ENCODE data around the gene LMX1B. TPM values are rescaled to one million over a fixed set of nuclear protein-coding genes. Genes with fewer than 3 reads are reported as not detected.
A peak's percentile ranks its signal among the peaks of the same experiment; 100 is the strongest.

The LMX1B gene
- total RNA-seq, 2 donors from 2014 or later = 0.13 TPM; not detected in 1

DNA sequence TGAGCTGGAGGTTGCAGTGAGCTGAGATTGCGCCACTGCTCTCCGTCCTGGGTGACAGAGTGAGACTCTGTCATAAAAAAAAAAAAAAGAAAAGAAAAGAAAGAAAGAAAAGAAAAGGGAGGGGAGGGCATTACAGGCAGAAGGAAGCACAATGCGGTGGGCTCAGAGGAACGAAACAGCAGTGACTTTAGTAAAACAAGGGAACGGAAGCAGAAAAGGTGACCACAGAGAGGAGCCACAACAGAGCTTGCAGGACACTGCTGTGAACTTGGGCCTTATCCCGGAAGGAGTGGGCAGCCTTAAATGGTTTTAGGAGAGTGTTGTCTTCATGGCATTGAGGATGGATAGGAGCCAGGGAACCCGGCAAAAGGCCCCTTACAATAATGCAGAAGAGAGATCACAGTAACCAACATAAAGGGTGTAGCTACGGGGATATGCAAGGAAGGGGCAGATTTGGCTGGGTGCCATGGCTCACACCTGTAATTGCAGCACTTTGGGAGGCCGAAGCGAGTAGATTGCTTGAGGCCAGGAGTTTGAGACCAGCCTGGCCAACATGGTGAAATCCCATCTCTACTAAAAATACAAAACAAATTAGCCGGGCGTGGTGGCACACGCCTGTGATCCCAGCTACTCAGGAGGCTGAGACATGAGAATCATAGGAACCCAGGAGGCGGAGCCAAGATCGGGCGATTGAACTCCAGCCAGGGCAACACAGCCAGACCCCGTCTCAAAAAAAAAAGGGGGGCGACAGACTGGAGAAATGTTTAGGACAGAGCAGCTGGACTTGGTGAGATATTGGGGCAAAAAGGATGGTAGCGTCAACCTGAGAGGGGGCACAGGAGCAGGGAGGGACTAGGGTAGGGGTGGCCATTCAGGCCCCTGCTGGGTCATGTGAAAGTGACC is 107.2 kb downstream of the LMX1B start:
- intact Hi-C loops (cut with DNase I) = no loop called here
- Histone ChIP-seq H3K36me3 (no peaks in the 10 kb centered on the region), H3K9me3 (no peaks in the 10 kb centered on the region), H3K27me3 (peaks cover 48% of the 10 kb centered on the region), H3K27ac (no peak overlapping the region), H3K4me1 (no peaks in the 10 kb centered on the region), H3K9ac (ENCODE audit: low read depth in 2 of 2, low read length in 2 of 2) (no peak overlapping the region), H3K4me3 (no peak overlapping the region)
- DNase-seq = no peak
- TF ChIP-seq, protein P1, sequence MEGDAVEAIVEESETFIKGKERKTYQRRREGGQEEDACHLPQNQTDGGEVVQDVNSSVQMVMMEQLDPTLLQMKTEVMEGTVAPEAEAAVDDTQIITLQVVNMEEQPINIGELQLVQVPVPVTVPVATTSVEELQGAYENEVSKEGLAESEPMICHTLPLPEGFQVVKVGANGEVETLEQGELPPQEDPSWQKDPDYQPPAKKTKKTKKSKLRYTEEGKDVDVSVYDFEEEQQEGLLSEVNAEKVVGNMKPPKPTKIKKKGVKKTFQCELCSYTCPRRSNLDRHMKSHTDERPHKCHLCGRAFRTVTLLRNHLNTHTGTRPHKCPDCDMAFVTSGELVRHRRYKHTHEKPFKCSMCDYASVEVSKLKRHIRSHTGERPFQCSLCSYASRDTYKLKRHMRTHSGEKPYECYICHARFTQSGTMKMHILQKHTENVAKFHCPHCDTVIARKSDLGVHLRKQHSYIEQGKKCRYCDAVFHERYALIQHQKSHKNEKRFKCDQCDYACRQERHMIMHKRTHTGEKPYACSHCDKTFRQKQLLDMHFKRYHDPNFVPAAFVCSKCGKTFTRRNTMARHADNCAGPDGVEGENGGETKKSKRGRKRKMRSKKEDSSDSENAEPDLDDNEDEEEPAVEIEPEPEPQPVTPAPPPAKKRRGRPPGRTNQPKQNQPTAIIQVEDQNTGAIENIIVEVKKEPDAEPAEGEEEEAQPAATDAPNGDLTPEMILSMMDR (IDR thresholded peaks at IDR 0.05) = no peak

DNA sequence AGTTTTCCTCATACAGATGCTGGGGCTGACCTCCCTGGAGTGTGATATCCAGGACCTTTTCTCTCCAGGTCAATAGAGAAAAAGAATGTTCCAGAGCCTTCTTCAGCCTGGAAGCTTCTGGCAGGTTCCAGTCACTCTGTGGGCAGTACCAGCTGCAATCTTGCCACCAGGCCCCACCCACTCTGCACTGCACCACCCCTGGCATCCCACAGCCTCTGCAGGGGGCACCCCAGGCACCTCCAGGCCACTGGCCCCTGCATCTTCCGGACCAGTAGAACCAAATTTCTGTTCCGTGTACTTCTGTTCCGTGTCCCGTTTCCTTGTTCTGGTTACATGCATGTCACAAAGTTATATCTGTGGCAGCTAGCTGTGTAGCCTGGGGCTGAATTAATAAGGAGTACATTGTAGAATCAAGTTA is 107.8 kb downstream of the LMX1B start:
- Histone ChIP-seq H3K4me1 (no peaks in the 10 kb centered on the region), H3K4me3 (no peak overlapping the region), H3K9ac (ENCODE audit: low read depth in 2 of 2, low read length in 2 of 2) (no peak overlapping the region), H3K9me3 (no peaks in the 10 kb centered on the region), H3K27me3 (peaks cover 48% of the 10 kb centered on the region), H3K36me3 (no peaks in the 10 kb centered on the region), H3K27ac (no peak overlapping the region)
- TF ChIP-seq, protein P1 (IDR thresholded peaks at IDR 0.05) = no peak
- intact Hi-C loops (cut with DNase I) = no loop called here
- no peak for DNase-seq

DNA sequence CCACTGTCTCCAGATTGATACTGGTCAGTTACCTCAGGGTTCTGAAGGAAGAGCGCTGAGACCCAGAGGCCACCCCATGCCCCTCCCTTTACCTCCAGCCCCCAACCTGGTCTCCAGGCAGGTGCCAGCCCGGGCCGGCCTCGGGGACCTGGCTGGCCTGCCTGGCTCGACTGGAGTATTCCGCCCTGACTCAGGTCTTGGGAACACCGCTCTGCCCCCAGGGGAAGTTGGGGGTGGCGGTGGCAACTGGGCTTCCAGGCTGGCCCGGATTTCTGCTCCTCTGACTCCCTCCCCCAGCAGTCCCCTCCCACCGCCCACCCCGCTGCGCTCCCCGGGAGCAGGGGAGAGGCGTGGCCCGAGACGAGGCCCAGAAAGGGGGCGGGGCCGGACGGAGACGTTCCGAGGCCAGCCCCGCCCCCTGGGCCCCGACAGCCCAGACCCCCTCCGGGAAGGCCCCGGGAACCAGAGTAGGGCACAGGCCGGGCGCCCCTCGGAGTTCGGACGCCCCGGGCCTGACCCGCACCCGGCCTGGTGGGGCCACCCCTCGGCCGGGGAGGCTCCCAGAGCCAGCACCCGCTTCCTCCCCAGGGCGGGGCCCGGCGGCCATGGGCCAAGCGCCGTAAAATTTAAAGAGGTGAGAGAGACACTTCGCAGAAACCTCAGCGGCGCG is 108.7 kb downstream of the LMX1B start:
- Histone ChIP-seq H3K4me1 (no peaks in the 10 kb centered on the region), H3K27ac (peak overlapping the region; percentile 72), H3K9ac (ENCODE audit: low read depth in 2 of 2, low read length in 2 of 2) (peak overlapping the region in 1 of 2 donors; percentile 58), H3K36me3 (no peaks in the 10 kb centered on the region), H3K4me3 (peak overlapping the region; percentile 49), H3K9me3 (no peaks in the 10 kb centered on the region), H3K27me3 (peaks cover 54% of the 10 kb centered on the region)
- DNase-seq = peak; percentile 78
- TF ChIP-seq, protein P1 (IDR thresholded peaks at IDR 0.05) = no peak
- intact Hi-C loops (cut with DNase I) = no loop called here

DNA sequence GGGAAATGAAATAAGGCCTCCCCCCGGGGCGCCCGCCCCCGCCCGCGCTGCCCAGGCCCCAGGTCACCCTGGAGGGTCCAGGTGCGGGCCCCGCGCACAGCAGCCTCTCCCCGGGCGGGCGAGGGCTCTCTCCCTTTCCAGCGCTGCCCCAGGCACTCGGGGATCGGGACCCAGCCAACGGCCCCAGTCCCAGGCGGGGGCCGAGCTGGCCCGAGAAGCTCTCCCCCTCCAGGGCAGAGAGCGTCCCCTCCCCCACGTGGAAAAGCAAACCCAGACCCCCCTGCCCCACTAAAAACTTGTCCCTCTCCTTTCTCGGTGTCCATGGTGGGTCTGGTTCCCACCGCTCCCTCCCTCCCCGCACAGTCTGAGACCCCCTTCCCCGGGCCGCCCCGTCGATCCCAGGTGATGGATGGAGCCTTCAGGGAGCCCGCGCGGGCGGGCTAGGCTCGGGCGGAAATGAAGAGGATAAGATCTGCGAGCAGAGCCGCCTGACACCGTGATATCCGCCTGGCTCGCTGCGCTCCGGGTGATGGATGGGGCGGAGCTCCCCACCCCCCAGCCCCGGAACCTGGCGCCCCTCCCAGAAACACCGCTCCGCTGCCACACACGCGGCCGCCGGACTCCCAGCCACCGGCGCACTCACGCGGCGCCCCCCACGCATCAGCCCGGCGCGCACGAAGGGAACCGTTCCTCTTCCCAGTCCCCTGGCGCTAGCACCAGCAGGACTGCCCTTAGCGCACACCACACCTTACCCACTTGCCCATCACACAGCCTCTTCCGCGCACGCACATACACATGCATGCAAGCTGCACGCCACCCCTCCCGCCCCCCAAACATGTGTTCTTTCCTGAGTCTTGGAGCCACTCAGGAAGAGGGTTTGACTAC is 109.4 kb downstream of the LMX1B start:
- TF ChIP-seq, protein P1 (IDR thresholded peaks at IDR 0.05) = no peak
- Histone ChIP-seq H3K36me3 (no peaks in the 10 kb centered on the region), H3K27me3 (peaks cover 60% of the 10 kb centered on the region), H3K4me1 (no peaks in the 10 kb centered on the region), H3K27ac (peak overlapping the region; percentile 72), H3K4me3 (peak overlapping the region; percentile 49), H3K9me3 (no peaks in the 10 kb centered on the region), H3K9ac (ENCODE audit: low read depth in 2 of 2, low read length in 2 of 2) (peak overlapping the region in 1 of 2 donors; percentile 58)
- peak; percentile 50 for DNase-seq
- intact Hi-C loops (cut with DNase I) = no loop called here

DNA sequence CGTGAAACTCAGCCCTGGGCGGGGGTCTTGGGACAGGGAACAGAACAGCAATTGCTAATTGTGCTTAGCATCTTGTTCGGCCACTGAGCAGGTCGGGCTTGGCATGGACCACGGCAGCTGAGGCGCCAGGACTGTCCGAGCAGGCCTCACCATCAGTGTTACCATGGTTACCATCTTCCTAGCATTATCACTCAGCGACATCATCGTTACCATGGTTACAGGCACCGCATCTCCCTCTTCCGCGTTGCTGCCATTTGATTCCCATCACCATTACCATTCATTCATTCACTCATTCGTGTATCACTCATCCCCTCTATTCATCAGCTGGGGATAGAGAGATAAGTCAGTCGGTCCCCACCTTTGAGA is 110.1 kb downstream of the LMX1B start:
- Histone ChIP-seq H3K27me3 (peaks cover 60% of the 10 kb centered on the region), H3K27ac (no peak overlapping the region), H3K4me3 (no peak overlapping the region), H3K9ac (ENCODE audit: low read depth in 2 of 2, low read length in 2 of 2) (no peak overlapping the region), H3K4me1 (no peaks in the 10 kb centered on the region), H3K36me3 (no peaks in the 10 kb centered on the region), H3K9me3 (no peaks in the 10 kb centered on the region)
- TF ChIP-seq, protein P1 (IDR thresholded peaks at IDR 0.05) = no peak
- DNase-seq = no peak
- intact Hi-C loops (cut with DNase I) = no loop called here
